GM18868 (cell line): ENCODE results near the gene BID.
A peak's percentile ranks its signal among the peaks of the same experiment; 100 is the strongest.
"Not testable (repeated sequence)": the region's sequence is repeated elsewhere in the genome, so short reads cannot be mapped to it uniquely, and the experiment has no call there.

ENCODE experiments used
- ATAC-seq: cut with Tn5 transposase; IDR thresholded peaks from one replicate; pipeline ENCODE4 v1.9.1; 2021; ENCODE audit warnings: mild to moderate bottlenecking, moderate library complexity; ENCODE audit not compliant: unreplicated experiment

BID gene

DNA sequence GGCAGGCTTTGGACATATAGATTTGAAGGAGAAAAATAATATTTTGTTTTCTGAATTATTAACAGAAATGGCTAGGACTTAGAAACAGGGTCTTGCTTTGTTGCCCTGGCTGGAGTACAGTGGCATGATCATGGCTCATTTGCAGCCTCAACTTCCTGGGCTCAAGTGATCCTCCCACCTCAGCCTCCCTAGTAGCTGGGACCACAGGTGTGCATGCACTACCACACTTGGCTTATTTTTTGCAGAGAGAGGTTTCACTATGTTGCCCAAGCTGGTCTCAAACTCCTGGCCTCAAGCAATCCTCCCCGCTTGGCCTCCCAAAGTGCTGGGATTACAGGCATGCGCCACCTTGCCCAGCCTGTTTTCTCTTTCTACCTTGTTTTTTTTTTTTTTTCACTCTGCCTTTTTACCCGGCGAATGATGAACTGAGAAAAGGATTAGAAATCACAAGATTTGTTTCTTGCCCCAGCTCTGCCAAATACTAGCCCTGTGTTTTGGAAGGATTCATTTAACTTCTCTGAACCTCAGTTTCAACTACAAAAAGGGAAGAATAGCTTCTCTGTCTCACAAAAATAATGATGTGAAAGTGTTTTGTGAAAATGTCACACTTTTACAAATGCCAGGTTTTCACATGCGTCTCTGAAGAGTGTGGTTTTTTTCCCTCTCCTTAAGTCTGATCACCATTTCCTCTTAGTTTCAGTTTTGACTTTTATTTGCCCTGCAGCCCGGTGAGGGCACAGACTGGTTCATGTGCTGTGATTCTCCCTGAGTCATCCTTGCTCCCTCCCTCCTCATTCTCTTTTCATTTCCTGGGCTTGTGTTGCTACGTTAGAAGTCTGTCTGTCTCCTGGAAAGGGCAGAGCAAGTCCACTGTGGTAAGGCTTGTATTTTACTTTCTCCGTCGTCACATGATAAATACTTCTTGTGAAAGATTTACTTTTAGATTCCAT, 68.0 kb downstream of the BID start:
- ATAC-seq, result peak; percentile 89

DNA sequence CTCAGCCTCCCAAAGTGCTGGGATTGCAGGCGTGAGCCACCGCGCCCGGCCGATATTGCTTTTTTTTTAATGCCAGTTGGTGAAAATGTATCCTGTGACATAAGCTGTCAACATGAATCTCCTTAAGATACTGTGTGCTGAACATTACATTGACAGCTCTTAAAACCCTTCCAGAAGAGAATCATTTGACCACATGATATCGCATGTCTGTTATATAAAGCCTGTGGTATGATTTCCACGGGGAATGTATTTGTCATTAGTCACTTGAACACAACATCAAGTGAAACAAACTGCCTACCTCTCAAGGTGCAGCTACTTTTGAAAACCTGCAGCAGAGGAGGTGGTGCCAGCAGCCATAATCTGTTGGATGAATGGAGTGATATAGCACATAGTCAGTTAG, 68.7 kb downstream of the BID start:
- no peak for ATAC-seq

DNA sequence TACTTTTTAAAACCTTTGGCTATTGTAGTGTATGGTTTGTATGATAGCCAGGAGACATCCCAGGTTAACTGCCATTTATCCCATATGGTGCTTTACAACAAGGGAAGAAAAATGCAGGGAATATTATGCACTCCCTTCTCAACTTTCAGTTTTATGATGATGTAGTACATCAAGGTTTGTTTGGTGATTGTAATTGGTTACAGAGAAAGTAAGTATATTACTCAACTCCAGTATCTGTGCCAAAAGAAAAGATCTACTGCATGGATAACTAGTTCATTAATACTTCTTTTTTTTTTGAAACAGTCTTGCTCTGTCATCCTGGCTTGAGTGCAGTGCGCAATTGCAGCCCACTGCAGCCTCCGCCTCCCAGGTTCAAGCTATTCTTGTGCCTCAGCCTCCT, 70.5 kb downstream of the BID start:
- ATAC-seq, result no peak

DNA sequence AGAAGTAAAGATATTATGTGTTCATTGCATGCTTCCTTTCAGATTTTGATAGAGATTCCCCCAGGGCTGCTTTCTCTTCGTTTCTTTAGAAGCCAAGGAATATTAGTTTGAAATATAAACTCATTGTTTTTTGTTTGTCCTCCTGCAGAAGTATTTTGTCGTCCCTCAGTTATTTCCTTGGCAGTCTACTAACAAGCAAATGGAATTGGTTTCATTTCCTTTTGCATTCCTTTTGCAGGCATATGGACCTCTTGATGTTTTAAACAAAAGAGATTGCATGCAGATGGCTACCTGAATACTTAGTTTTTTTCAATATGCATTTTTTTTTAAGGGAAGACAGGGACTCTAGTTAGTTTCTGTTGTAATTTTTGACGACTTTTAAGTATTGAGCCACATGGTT, 73.5 kb downstream of the BID start:
- ATAC-seq, result no peak

DNA sequence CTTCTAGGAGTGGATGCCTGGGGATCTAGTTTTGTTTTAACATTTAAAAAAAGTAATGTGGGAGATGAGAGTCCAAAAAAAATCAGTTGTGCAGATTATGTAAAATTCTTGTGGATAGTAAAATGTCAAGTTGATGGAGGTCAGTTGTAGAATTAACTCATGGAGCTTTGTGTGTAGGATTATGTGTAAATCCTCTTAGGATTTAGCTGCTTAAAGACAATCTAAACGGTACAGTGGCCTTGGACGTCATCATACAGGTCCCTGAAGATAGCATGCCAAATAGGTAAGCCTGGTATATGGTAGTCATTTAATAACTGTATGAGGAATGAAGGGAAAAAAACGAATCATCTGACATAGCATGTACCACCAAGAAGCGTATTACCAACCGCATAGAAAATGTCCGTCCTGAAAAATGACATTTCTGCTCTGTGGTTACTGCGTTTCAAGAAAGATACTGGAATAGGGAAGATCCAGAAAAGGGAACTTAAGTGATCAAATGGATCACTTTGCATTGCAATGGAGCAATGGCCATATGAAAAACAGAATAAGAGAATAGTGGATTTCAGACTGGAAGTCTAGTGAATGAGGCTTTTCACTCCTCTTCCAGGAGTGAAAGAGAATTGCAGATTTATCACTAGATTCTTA, 74.5 kb downstream of the BID start:
- ATAC-seq, result no peak

DNA sequence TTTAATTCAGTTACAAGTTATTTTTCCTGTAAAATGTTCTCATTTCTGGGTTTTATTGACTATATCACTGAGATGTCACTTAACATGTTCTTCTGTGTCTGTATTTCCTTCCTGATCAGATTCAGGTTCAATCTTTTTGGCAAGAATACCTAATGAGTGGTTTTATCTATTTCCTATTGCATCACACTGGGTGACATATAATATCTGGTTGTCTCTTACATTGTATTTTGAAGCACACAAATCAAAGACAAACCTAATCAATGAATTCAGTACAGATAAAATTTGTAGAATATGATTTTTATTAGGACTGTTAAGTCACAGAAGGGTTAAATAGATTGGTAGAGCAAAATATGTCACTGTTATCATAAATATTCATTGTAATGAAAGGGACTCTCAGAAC, 75.3 kb downstream of the BID start:
- ATAC-seq, result no peak

DNA sequence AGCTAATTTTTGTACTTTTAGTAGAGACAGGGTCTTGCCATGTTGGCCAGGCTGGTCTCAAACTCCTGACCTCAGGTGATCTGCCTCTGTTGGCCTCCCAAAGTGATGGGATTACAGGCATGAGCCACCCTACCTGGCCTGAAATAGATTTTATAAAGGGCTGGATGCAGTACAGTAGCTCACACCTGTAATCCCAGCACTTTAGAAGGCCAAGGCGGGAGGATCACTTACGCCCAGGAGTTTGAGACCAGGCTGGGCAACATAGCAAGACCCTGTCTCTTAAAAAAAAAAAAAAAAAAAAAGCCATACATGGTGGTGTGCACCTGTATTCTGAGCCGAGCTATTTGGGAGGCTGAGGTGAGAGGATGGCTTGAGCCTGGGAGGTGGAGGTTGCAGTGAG, 76.0 kb downstream of the BID start:
- not testable (repeated sequence) for ATAC-seq

DNA sequence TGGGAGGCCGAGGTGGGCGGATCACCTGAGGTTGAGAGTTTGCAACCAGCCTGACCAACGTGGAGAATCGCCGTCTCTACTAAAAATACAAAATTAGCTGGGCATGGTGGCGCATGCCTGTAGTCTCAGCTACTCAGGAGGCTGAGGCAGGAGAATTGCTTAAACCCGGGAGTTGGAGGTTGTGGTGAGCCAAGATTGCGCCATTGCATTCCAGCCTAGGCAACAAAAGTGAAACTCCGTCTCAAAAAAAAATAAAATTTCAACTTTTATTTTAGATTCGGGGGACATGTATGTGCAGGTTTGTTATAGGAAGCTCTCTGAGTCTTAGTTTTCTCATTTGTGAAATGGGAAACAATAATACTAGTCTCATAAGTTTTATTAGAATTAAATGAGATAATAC, 77.1 kb downstream of the BID start:
- not testable (repeated sequence) for ATAC-seq

DNA sequence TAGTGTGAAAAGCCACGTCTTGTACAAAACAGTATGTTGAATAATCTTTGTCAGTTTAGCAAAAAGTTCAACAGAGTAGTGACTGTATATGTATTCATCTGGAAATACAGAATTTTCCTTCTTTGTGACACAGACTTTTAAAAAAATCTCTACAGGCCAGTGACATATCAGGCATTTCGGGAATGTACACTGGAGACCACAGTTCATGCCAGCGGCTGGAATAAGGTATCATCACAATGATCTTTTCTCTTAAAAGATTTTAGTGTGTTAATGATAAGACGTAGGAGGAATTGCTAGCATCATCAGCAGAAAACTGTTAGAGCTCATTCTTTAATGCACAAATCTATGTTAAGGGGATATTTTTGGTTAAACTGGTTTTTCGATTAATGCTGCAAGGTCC, 78.3 kb downstream of the BID start:
- ATAC-seq, result no peak

DNA sequence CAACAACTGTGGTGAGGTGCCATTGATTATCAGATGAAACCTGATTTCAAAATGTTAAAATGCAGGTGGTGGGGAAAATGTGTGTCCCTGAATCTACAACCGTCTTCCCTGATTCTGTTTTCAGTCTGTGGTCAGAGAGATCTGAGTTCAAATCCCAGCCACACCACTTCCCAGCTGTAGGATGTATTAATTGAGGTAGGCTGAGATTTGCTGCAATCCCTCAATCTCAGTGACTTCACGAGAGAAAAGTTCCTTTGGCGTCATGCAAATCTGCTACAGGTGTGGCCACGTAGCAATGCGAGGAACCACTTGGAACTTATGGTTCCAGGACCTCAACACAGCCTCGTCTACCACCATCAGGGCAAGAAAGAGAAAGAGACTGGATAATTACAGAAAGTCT, 79.5 kb downstream of the BID start:
- ATAC-seq, result no peak

DNA sequence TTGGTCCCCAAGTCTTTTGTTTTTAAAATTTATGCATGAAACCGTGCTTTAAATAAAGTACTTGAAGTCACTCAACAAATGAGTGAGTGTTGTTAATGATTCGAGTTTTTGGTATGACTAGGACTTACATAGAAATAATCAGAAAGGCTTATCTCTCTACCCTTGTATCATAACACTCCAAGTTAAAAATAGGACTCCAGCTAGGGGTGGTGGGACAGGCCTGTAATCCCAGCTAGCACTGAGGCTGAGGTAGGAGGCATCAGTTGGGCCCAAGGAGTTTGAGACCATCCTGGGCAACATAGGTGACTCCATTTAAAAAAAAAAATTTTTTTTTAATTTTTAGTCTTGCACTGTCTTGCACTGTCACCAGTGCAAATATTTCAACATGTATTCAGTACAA, 80.1 kb downstream of the BID start:
- ATAC-seq, result no peak

DNA sequence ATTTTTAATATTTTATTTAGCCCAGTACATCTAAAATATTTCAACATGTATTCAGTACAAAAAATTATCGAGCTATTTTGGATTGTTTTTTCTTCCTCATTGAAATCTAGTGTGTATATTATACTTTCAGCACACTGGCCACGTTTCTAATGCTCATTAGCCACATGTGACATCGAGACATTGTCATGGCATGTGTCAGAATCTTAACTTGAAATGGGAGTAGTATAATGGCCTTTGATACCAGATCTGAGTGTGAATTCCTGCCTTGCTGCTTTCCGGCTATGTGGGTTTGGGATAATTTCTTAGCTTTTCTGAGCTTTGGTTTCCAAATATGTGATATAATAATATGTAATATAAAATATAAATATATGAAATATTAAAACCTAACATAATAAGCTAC, 81.4 kb downstream of the BID start:
- no peak for ATAC-seq

DNA sequence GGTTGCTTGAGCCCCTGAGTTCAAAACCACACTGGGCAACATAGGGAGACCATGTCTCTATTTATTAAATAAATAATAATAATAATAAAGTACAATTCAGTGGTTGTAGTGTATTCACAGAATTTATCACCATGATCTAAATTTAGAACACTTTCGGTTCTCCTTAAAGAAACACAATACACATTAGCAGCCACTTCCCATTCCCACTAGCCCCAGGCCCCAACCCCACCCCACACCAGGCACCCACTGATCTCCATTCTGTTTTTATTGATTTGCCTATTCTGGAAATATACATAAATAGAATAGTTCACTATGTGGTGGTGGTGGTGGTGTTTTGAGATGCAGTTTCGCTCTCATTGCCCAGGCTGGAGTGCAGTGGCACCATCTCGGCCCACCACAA, 90.0 kb downstream of the BID start:
- ATAC-seq, result no peak
